Sigmoid colon (tissue), 7 donors: ENCODE measurements around the gene SHANK3. TPM values are rescaled to one million over a fixed set of nuclear protein-coding genes. Genes with fewer than 3 reads are reported as not detected.

Source experiments
- DNase-seq: peaks from one replicate; pipeline ENCODE4 v3.0.0-alpha.2; 2019
- H3K27ac ChIP-seq, 4 donors: fragments of 200-600 bp; sonication (generic); one replicate each; pipeline ENCODE4 v1.5.1; 2016 to 2019; ENCODE audit warnings: mild to moderate bottlenecking in 1 of 4
- H3K27me3 ChIP-seq, 3 donors: fragments of 200-600 bp; sonication (generic); one replicate each; pipeline ENCODE4 v1.5.1; 2019; ENCODE audit warnings: mild to moderate bottlenecking in 1 of 3
- H3K36me3 ChIP-seq, 4 donors: fragments of 200-600 bp; sonication (generic); one replicate each; pipeline ENCODE4 v1.5.1; 2016 to 2019
- H3K4me1 ChIP-seq, 4 donors: fragments of 200-600 bp; sonication (generic); one replicate each; pipeline ENCODE4 v1.5.1; 2017 to 2019
- H3K4me3 ChIP-seq, 4 donors: fragments of 200-600 bp; sonication (generic); one replicate each; pipeline ENCODE4 v1.5.1; 2017 to 2019; ENCODE audit warnings: mild to moderate bottlenecking in 2 of 4, moderate library complexity in 1 of 4
- H3K9me3 ChIP-seq, 4 donors: fragments of 200-600 bp in 3 of 4; sonication (generic) in 3 of 4; one replicate each; pipeline versions ENCODE4 v1.5.1 to v1.6.1; 2013 to 2019
- EP300 ChIP-seq, 4 donors: sonication (generic); formaldehyde crosslinking; IDR thresholded peaks; one replicate each; pipeline ENCODE4 v1.6.1; 2017; ENCODE audit warnings: antibody characterized with exemption in 4 of 4
- POLR2A ChIP-seq, 2 donors: fragments of 450-650 bp; IDR thresholded peaks; one replicate each; pipeline ENCODE4 v1.6.1; 2016; ENCODE audit warnings: antibody characterized with exemption in 2 of 2, mild to moderate bottlenecking in 2 of 2, moderate library complexity in 2 of 2
- POLR2AphosphoS5 ChIP-seq, 4 donors: sonication (generic); formaldehyde crosslinking; IDR thresholded peaks; one replicate each; pipeline ENCODE4 v1.6.1; 2017; ENCODE audit warnings: antibody characterized with exemption in 4 of 4
- WGBS, 2 donors: extraction: QIAGEN DNeasy Blood & Tissue Kit; methylation state at CpG; one replicate each; pipeline ENCODE4 v1.1.7; 2013; 5-methylcytosine and 5-hydroxymethylcytosine counted together
- intact Hi-C: fragments of 100-400 bp; cut with DNase I; formaldehyde crosslinking; loops from one replicate; pipeline ENCODE4 v1.15.1; 2023
- polyA plus RNA-seq, 3 donors: library from polyadenylated mRNA; stranded (reverse); fragments of 200-250 nt; gene quantifications; one replicate each; pipeline ENCODE4 v1.2.3, GENCODE V29; 2013
- total RNA-seq, 4 donors: library from RNA; depleted of rRNA; stranded (reverse); fragments of >200 nt; gene quantifications; one replicate each; pipeline ENCODE4 v1.1.0, GENCODE V29; 2016
- TF ChIP-seq, protein P1 (sequence below), 4 experiments: fragments of 450-650 bp in 3 of 4; fragments of 200-600 bp in 1 of 4; IDR thresholded peaks; one replicate each; pipeline ENCODE4 v1.5.1; 2016 to 2019; ENCODE audit warnings: antibody characterized with exemption in 4 of 4, mild to moderate bottlenecking in 3 of 4, moderate library complexity in 2 of 4
- donor health status: healthy with polysubstance abuse.
- donor health status: Bipolar disorder and iron deficiency.
- donor health status: healthy.

SHANK3 gene
- total and polyA plus RNA-seq, 7 donors = 0.23 to 14.4 (median 3.2) TPM

DNA sequence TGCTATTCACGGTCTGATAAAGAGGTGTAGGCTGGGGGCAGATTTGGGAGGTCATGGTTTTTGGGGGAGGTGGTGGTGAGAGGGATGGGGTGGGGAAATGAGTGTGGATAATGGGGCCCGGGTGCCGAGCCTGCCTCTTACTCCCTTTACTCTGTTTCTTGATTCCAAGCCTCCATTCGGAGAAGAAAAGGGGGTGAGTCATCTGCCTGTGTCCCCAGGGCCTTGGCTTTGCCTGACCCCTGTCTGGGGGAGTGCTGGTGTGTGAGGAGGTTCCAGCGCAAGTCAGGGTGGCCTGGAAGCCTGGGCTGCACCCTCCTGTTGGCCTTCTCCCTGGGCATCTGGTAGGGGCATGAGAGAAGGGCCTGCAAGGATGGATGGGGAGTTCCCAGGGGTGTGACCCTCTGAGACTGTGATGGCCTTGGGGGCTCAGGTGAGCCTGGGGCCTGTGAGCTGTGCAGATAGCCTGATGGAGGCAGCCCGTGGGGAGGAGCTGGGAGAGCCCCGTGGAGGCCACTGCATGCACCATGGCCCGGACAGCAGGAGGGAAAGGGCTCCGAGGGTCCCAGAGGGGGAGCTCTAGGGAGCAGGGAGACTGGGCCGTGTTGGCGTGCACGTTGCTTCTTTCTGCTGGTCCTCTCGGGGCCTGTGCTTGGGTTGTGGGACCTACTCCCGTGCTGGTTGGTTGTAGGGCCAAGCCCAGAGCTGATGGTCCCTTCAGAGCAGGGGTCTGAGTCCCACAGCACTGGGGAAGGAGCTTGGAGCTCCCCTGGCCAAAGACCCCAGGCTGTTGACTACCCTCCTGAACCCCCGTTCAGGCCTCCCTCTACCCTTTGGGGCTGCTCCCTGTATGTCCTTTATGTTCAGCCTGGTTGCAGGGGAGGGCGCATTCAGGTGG is 39.1 kb downstream of the SHANK3 start:
- Histone ChIP-seq H3K9me3 (no peaks in the 10 kb centered on the region), H3K4me1 (peaks cover 0 to 4% (median 0%) of the 10 kb centered on the region in 4 donors), H3K4me3 (no peak overlapping the region), H3K27me3 (no peaks in the 10 kb centered on the region), H3K27ac (no peak overlapping the region), H3K36me3 (peaks cover 0 to 3% (median 0%) of the 10 kb centered on the region in 4 donors)
- WGBS, 2 donors = 87% methylated on average over 16 of the region's 16 CpGs
- TF ChIP-seq, protein P1, sequence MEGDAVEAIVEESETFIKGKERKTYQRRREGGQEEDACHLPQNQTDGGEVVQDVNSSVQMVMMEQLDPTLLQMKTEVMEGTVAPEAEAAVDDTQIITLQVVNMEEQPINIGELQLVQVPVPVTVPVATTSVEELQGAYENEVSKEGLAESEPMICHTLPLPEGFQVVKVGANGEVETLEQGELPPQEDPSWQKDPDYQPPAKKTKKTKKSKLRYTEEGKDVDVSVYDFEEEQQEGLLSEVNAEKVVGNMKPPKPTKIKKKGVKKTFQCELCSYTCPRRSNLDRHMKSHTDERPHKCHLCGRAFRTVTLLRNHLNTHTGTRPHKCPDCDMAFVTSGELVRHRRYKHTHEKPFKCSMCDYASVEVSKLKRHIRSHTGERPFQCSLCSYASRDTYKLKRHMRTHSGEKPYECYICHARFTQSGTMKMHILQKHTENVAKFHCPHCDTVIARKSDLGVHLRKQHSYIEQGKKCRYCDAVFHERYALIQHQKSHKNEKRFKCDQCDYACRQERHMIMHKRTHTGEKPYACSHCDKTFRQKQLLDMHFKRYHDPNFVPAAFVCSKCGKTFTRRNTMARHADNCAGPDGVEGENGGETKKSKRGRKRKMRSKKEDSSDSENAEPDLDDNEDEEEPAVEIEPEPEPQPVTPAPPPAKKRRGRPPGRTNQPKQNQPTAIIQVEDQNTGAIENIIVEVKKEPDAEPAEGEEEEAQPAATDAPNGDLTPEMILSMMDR (IDR thresholded peaks at IDR 0.05) = no peak
- no peak for TF ChIP-seq POLR2AphosphoS5 (IDR thresholded peaks at IDR 0.05)
- TF ChIP-seq POLR2A (IDR thresholded peaks at IDR 0.05) = no peak
- TF ChIP-seq EP300 (IDR thresholded peaks at IDR 0.05) = no peak
- intact Hi-C loops = no loop called here
- DNase-seq = no peak

GRCh38 chr22:50712341-50713007 is 39.9 kb downstream of the SHANK3 start:
- 77 to 82% methylated on average over 9 of the region's 9 CpGs for WGBS, 2 donors
- DNase-seq = peak; percentile 19
- no peaks in the 10 kb centered on the region for H3K9me3 ChIP-seq
- no peaks in the 10 kb centered on the region for H3K27me3 ChIP-seq
- H3K4me3 ChIP-seq = no peak overlapping the region
- intact Hi-C loops = no loop called here
- TF ChIP-seq, protein P1 (IDR thresholded peaks at IDR 0.05) = no peak
- TF ChIP-seq POLR2AphosphoS5 (IDR thresholded peaks at IDR 0.05) (no peak), POLR2A (IDR thresholded peaks at IDR 0.05) (no peak), EP300 (IDR thresholded peaks at IDR 0.05) (no peak)
- peaks cover 0 to 4% (median 0%) of the 10 kb centered on the region in 4 donors for H3K4me1 ChIP-seq
- H3K27ac ChIP-seq = no peak overlapping the region
- H3K36me3 ChIP-seq = peaks cover 0 to 3% (median 0%) of the 10 kb centered on the region in 4 donors

DNA sequence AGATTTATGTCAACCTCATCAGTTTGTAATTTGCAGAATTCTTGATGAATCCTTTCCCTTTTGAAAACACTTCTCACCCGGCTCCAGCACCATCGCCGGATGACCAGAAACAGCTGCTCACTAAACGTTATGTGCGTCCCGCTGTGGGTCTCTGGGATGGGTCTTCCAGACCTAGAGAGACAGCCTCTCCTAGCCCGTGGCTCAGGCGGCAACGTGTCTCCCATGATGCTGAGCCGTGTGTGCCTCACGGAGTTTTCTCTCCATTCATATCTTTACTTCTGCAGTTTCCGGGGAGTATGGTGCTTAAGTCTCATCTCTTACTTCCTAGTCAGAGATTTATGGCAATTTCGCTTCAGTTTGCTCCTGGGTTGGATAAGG is 40.4 kb downstream of the SHANK3 start:
- Histone ChIP-seq H3K4me1 (peaks cover 0 to 4% (median 0%) of the 10 kb centered on the region in 4 donors), H3K27ac (peak overlapping the region in 1 of 4 donors; percentile 19), H3K36me3 (peaks cover 0 to 3% (median 0%) of the 10 kb centered on the region in 4 donors), H3K27me3 (no peaks in the 10 kb centered on the region), H3K4me3 (no peak overlapping the region), H3K9me3 (no peaks in the 10 kb centered on the region)
- intact Hi-C loops = no loop called here
- DNase-seq = peak; percentile 17
- WGBS, 2 donors = 69 to 82% methylated on average over 13 of the region's 13 CpGs
- no peak for TF ChIP-seq EP300 (IDR thresholded peaks at IDR 0.05)
- TF ChIP-seq POLR2A (IDR thresholded peaks at IDR 0.05) = no peak
- TF ChIP-seq, protein P1 (IDR thresholded peaks at IDR 0.05) = no peak
- TF ChIP-seq POLR2AphosphoS5 (IDR thresholded peaks at IDR 0.05) = no peak

DNA sequence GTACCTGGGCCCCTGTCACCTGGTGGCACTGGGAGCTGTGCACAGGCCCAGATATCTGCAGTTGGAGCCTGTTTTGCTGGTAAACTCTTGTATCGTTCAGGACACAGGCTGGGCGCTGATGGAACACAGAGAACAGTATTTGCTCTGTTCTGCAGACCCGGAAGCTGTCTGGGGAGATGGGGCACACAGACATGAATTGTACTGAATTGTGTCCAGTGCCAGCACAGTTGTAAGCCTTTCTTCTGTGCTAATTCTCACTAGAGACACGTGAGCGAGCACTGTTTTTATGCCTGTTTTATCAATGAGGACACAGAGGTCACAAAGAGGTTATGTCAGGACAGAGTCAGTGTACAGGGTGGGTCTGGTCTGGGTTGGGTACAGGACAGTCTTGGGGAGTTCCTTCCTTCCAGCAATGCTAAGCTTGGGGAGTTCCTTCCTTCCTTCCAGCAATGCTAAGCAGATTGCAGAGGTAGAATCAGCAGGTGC is 41.0 kb downstream of the SHANK3 start:
- Histone ChIP-seq H3K27ac (peak overlapping the region in 1 of 4 donors; percentile 19), H3K4me1 (peaks cover 0 to 4% (median 0%) of the 10 kb centered on the region in 4 donors), H3K27me3 (no peaks in the 10 kb centered on the region), H3K36me3 (peaks cover 0 to 3% (median 0%) of the 10 kb centered on the region in 4 donors), H3K4me3 (no peak overlapping the region), H3K9me3 (no peaks in the 10 kb centered on the region)
- intact Hi-C loops = no loop called here
- WGBS, 2 donors = 31 to 71% methylated on average over 5 of the region's 5 CpGs
- peak; percentile 62 for DNase-seq
- TF ChIP-seq, protein P1 (IDR thresholded peaks at IDR 0.05) = no peak
- TF ChIP-seq EP300 (IDR thresholded peaks at IDR 0.05) (peak in 1 of 4 donors; percentile 69), POLR2A (IDR thresholded peaks at IDR 0.05) (no peak), POLR2AphosphoS5 (IDR thresholded peaks at IDR 0.05) (peak in 2 of 4 donors; percentile 28 to 60)
